ENCODE results near the gene ROBO2.

DNA sequence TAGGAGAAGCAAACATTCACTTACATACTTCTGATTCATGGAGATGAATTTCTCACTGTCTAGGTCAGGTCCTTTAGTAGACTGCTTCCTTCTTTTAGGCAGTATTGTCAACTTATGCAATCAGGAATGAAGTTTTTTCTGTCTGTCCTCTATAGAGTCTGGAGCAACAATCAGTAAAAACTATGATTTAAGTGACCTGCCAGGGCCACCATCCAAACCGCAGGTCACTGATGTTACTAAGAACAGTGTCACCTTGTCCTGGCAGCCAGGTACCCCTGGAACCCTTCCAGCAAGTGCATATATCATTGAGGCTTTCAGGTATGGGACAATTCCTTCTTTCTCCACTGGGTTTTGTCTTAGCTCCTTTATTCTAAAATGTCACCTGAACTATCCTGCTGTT lies 523.1 kb downstream of the ROBO2 start:
- TF ChIP-seq CBX3 (IDR thresholded peaks at IDR 0.05; ENCODE audit: borderline replicate concordance, low read depth) (no peak), KLF5 (IDR thresholded peaks at IDR 0.05; ENCODE audit: partially characterized antibody) (no peak), POLR2AphosphoS2 (IDR thresholded peaks at IDR 0.05; ENCODE audit: low read depth, low read length) (no peak), CHD4 (IDR thresholded peaks at IDR 0.05) (no peak), SIX5 (IDR thresholded peaks at IDR 0.05; ENCODE audit: low read depth, low read length, severe bottlenecking) (no peak), RAD51 (IDR thresholded peaks at IDR 0.05) (no peak)
- TF ChIP-seq, protein P1, sequence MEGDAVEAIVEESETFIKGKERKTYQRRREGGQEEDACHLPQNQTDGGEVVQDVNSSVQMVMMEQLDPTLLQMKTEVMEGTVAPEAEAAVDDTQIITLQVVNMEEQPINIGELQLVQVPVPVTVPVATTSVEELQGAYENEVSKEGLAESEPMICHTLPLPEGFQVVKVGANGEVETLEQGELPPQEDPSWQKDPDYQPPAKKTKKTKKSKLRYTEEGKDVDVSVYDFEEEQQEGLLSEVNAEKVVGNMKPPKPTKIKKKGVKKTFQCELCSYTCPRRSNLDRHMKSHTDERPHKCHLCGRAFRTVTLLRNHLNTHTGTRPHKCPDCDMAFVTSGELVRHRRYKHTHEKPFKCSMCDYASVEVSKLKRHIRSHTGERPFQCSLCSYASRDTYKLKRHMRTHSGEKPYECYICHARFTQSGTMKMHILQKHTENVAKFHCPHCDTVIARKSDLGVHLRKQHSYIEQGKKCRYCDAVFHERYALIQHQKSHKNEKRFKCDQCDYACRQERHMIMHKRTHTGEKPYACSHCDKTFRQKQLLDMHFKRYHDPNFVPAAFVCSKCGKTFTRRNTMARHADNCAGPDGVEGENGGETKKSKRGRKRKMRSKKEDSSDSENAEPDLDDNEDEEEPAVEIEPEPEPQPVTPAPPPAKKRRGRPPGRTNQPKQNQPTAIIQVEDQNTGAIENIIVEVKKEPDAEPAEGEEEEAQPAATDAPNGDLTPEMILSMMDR (IDR thresholded peaks at IDR 0.05 in 2 of 3, conservative IDR thresholded peaks at IDR 0.05 in 1 of 3; ENCODE audit: control insufficient read depth in 2 of 3, extremely low read depth in 1 of 3, insufficient read depth in 1 of 3, low read depth in 3 of 3, low read length in 3 of 3): no peak

Data from GM12878 (cell line).